HG03558 (cell line): ENCODE results near the gene NFATC3.

Experiments used
- ATAC-seq: cut with Tn5 transposase; IDR thresholded peaks from one replicate; pipeline ENCODE4 v1.9.1; 2021; ENCODE audit warnings: moderate number of reproducible peaks; ENCODE audit not compliant: unreplicated experiment; ENCODE audit errors: extremely low read depth

The NFATC3 gene

DNA sequence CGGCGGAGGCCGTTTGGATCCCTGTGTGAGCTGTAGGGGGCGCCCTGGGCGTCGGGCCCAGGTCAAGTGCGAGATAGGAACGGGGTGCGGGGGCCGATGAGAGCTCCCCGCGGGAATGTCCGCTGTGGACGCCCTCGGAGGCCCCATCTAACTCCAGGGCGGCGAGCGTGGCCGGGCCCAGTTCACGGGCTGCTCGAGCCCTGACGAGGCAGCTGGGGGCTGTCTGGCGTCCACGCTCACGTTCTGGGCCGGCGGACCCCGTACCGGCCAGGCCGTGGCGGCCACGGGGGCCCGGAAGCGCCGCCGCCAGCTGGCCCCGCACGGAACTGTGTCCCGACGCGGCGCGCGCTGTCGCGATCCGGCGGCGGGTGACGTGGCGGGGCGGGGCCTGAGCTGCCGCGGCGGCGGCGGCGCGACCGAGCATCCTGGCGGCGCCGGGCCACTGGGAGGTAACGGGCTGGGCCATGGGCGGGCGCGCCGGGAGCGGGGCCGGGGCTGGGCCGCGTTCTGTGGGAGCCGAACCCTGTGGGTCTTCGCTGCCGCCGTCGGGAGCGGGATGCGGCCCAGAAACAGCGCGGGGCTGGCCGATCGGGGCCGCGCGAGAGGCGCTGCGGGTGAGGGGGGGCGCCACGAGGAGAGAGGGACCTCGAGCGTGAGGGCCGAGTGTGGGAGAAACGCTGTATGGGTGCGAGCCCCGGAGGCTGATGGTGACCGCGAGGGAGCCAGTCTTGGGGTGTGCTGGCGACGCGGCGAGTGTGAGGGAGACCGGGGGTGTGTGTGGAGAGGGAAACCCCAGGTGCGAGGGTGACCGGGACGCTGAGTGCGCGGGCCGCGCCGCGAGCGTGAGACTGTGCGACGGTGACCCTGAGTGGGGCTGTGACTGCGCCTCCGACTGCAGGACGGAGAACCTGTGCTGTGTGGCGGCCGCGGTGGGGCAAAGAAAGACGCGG, 179.2 kb downstream of the NFATC3 start, which contains the start of gene SLC7A6:
Gene SLC7A6, plus strand, starts transcription at position 399 of the 950 bp plus-strand sequence. CDS start 10,201 bp downstream, outside the sequence.
- peak; percentile 38 for ATAC-seq

GRCh38 chr16:68265078-68265920, 180.1 kb downstream of the NFATC3 start:
- no peak for ATAC-seq

DNA sequence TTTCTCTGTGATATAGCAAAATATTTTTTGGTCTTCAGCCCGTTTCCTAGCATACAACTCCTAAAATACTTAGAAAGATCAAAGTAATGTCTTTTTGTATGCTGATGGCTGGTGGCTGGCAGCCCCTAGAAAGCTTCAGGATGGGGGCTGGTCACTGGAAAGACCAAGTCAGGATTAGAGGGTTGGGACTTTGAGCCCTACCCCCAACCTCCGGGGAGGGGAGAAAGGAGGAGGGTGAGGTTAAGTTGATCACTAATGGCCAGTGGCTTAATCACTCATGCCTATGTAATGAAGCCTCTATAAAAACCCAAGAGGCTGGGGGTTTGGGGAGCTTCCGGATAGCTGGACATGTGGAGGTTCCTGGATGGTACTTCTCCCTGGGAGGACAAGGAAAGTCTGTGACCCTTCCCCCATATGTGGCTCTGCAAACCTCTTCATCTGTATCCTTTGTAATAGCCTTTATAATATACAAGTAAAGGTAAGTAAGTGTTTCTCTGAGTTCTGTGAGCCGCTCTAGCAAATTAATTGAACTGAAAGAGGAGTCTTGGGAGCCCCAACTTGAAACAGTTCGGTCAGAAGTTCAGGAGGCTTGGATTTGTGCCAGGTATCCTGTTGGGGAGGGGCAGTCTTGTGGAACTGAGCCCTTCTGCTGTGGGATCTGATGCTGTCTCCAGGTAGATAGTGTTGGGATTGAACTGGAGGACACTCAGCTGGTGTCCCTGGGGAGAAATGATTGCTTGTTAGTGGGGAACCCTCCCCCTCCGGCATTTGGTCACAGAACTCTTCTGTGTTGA, 182.6 kb downstream of the NFATC3 start:
- ATAC-seq = no peak

GRCh38 chr16:68269793-68270192, 184.6 kb downstream of the NFATC3 start:
- no peak for ATAC-seq

DNA sequence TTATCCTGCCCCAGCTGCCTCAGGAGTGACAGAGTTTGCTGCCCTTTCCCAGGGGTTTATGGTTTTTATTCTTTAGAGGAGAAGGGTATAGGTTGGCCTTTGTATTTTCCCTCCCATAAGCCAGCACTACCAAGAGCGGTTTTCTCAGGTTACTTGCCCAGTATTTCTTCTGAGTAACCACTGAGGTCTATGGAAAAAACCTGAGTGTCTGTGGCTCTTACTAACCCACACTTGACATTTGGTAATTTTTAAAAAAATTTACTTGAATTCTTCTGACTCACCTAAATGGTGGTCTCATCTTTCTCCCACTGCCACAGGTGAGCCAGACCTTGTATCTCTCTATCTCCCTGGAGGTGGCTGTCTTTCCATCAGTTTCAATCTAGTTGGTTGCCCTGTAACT, 185.2 kb downstream of the NFATC3 start:
- no peak for ATAC-seq

- no peak for ATAC-seq
Measured at GRCh38 chr16:68272507-68273209, 187.5 kb downstream of the NFATC3 start.

GRCh38 chr16:68273459-68273858, 188.3 kb downstream of the NFATC3 start:
- ATAC-seq = no peak

DNA sequence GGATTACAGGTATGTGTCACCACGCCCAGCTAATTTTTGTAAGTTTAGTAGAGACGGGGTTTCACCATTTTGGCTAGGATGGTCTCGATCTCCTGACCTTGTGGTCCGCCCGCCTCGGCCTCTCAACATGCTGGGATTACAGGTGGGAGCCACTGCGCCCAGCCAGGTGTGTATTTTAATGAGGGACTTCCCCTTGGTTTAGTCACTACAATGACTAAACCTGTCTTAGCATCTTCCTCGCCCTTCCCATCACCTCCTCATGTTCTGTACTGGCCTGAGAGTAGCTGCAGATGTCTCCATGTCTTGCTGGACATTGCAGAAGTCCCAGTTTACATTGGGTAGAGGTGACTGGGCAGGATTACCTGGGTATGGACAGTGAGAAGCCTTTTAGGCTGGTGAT, 188.7 kb downstream of the NFATC3 start:
- ATAC-seq = no peak

DNA sequence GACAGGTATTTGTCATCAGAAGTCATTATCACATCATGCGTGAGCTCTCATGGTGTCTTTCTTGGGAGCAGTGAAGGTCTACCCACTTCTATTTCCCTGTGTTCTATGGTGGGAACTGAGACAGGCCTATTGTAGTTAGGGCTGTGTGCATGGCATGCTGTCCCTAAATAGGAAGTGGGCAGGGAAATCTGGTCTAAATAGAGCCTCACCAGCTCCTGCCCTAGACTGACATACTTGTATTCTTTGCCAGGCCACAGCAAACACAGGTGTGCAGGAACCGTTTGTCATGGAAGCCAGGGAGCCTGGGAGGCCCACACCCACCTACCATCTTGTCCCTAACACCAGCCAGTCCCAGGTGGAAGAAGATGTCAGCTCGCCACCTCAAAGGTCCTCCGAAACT, 189.3 kb downstream of the NFATC3 start:
- no peak for ATAC-seq

- no peak for ATAC-seq
Measured at GRCh38 chr16:68275611-68276191, 190.5 kb downstream of the NFATC3 start.

DNA sequence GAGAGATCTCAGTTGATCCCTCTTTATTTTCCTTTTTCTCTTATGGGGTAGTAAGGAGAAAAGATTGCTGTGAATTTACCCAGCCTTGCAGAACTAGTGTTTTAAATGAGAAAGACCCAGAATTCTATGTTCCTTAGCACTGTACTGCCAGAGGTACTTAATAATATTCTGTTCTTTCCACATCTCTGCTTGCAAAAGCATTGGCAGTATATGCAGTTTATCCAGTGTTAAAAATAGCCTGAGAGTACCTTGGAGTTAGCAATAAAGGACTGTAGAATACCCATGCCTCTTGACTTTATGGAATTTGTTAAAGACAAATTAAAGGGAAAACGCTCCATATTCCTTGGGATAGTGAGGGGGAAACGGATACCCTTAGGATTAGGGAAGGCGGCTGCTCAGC, 191.1 kb downstream of the NFATC3 start:
- no peak for ATAC-seq
